HG03432 (cell line): ENCODE measurements around the gene ERC1.
A peak's percentile ranks its signal among the peaks of the same experiment; 100 is the strongest.

Experiments
- ATAC-seq: cut with Tn5 transposase; IDR thresholded peaks from one replicate; pipeline ENCODE4 v1.9.1; 2021; ENCODE audit warnings: mild to moderate bottlenecking, moderate library complexity; ENCODE audit not compliant: unreplicated experiment

The ERC1 gene

GRCh38 chr12:1375323-1375722 is 384.3 kb downstream of the ERC1 start:
- ATAC-seq: no peak

- no peak for ATAC-seq
Measured at GRCh38 chr12:1377117-1377516, 386.1 kb downstream of the ERC1 start.

- ATAC-seq: no peak
Measured at GRCh38 chr12:1377681-1378080, 386.7 kb downstream of the ERC1 start.

GRCh38 chr12:1380171-1380851 is 389.3 kb downstream of the ERC1 start:
- no peak for ATAC-seq

- ATAC-seq: no peak
Measured at GRCh38 chr12:1382151-1382550, 391.1 kb downstream of the ERC1 start.

- no peak for ATAC-seq
Measured at GRCh38 chr12:1382826-1383225, 391.8 kb downstream of the ERC1 start.

- ATAC-seq: no peak
Measured at GRCh38 chr12:1383758-1384157, 392.7 kb downstream of the ERC1 start.

- no peak for ATAC-seq
Measured at GRCh38 chr12:1384910-1385309, 393.9 kb downstream of the ERC1 start.

- no peak for ATAC-seq
Measured at GRCh38 chr12:1391722-1392121, 400.7 kb downstream of the ERC1 start.

GRCh38 chr12:1395421-1395955 is 404.5 kb downstream of the ERC1 start:
- no peak for ATAC-seq

GRCh38 chr12:1398673-1399072 is 407.6 kb downstream of the ERC1 start:
- ATAC-seq: no peak

- ATAC-seq: no peak
Measured at GRCh38 chr12:1401891-1402290, 410.9 kb downstream of the ERC1 start.

- ATAC-seq: no peak
Measured at GRCh38 chr12:1403417-1403816, 412.4 kb downstream of the ERC1 start.

GRCh38 chr12:1405619-1406018 is 414.6 kb downstream of the ERC1 start:
- no peak for ATAC-seq

GRCh38 chr12:1410794-1411193 is 419.8 kb downstream of the ERC1 start:
- no peak for ATAC-seq

- ATAC-seq: no peak
Measured at GRCh38 chr12:1413930-1414329, 422.9 kb downstream of the ERC1 start.

GRCh38 chr12:1418144-1418543 is 427.1 kb downstream of the ERC1 start:
- ATAC-seq: no peak

- ATAC-seq: no peak
Measured at GRCh38 chr12:1419849-1420371, 428.9 kb downstream of the ERC1 start.

GRCh38 chr12:1421091-1421846 is 430.2 kb downstream of the ERC1 start:
- no peak for ATAC-seq

- peak; percentile 75 for ATAC-seq
Measured at GRCh38 chr12:1422604-1423315, 431.7 kb downstream of the ERC1 start.

GRCh38 chr12:1424674-1425395 is 433.8 kb downstream of the ERC1 start:
- ATAC-seq: no peak
